Measurements from ENCODE around the gene SPATA2L.

SPATA2L gene

GRCh38 chr16:89653656-89654295, 47.7 kb downstream of the SPATA2L start:
- DNase-seq = no peak

GRCh38 chr16:89651584-89651983, 49.9 kb downstream of the SPATA2L start:
- DNase-seq = no peak

- no peak for DNase-seq
Measured at GRCh38 chr16:89646906-89647305, 54.6 kb downstream of the SPATA2L start.
